ENCODE results near the gene SLC6A15.

DNA sequence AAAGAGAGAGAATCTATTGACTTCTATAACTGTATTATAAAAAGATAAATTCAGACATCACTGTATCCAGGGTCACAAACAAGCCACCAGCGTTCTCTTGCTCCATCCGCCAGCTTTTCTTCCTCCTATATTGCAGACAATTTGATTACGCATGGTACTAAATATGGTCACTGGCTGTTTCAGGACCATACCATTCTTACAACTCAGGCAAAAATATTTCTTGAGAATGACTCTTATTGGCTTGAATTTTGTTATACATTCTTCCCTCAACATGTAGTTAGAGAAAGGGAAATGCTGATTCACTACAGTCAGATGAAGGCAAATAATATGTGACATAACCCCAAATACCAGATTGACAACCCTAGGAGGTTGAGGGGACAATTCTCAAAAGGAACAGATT, 101.3 kb downstream of the SLC6A15 start:
- TF ChIP-seq ZNF274 (IDR thresholded peaks at IDR 0.05; ENCODE audit: low read depth, low read length) (no peak), YY1 (IDR thresholded peaks at IDR 0.05; ENCODE audit: insufficient read depth, insufficient read length) (no peak)
